Measurements from ENCODE around the gene ASB15.

Gene ASB15

GRCh38 chr7:123571684-123572083 lies 29.9 kb upstream of the ASB15 start:
- Mint-ChIP-seq H3K4me3 (no peak overlapping the region), H3K27me3 (peaks cover 11% of the 10 kb centered on the region), H3K27ac (ENCODE audit: low read depth) (no peak overlapping the region), H3K4me1 (no peaks in the 10 kb centered on the region), H3K36me3 (ENCODE audit: insufficient read depth) (no peaks in the 10 kb centered on the region), H3K9me3 (no peaks in the 10 kb centered on the region)
- ATAC-seq (replicated peaks; ENCODE audit: extremely low read depth, poor library complexity, severe bottlenecking) (no peak), DNase-seq (ENCODE audit: low spot score in 2 of 2) (no peak)

GRCh38 chr7:123573341-123573740 lies 28.3 kb upstream of the ASB15 start:
- Mint-ChIP-seq H3K4me1 (no peaks in the 10 kb centered on the region), H3K36me3 (ENCODE audit: insufficient read depth) (no peaks in the 10 kb centered on the region), H3K4me3 (no peak overlapping the region), H3K9me3 (no peaks in the 10 kb centered on the region), H3K27ac (ENCODE audit: low read depth) (no peak overlapping the region), H3K27me3 (peaks cover 25% of the 10 kb centered on the region)
- DNase-seq (ENCODE audit: low spot score in 2 of 2) (no peak), ATAC-seq (replicated peaks; ENCODE audit: extremely low read depth, poor library complexity, severe bottlenecking) (no peak)

GRCh38 chr7:123573896-123574467 lies 27.6 kb upstream of the ASB15 start:
- no peaks in the 10 kb centered on the region for H3K36me3 Mint-ChIP-seq (ENCODE audit: insufficient read depth)
- H3K9me3 Mint-ChIP-seq, result no peaks in the 10 kb centered on the region
- H3K27me3 Mint-ChIP-seq, result peaks cover 32% of the 10 kb centered on the region
- no peak overlapping the region for H3K4me3 Mint-ChIP-seq
- no peak overlapping the region for H3K27ac Mint-ChIP-seq (ENCODE audit: low read depth)
- ATAC-seq (replicated peaks; ENCODE audit: extremely low read depth, poor library complexity, severe bottlenecking), result no peak
- no peaks in the 10 kb centered on the region for H3K4me1 Mint-ChIP-seq
- DNase-seq (ENCODE audit: low spot score in 2 of 2), result no peak

GRCh38 chr7:123579416-123579815 lies 22.2 kb upstream of the ASB15 start:
- H3K4me3 Mint-ChIP-seq, result no peak overlapping the region
- no peak overlapping the region for H3K27ac Mint-ChIP-seq (ENCODE audit: low read depth)
- no peaks in the 10 kb centered on the region for H3K36me3 Mint-ChIP-seq (ENCODE audit: insufficient read depth)
- DNase-seq (ENCODE audit: low spot score in 2 of 2) (no peak), ATAC-seq (replicated peaks; ENCODE audit: extremely low read depth, poor library complexity, severe bottlenecking) (no peak)
- no peaks in the 10 kb centered on the region for H3K9me3 Mint-ChIP-seq
- no peaks in the 10 kb centered on the region for H3K4me1 Mint-ChIP-seq
- H3K27me3 Mint-ChIP-seq, result peaks cover 79% of the 10 kb centered on the region

GRCh38 chr7:123580406-123581161 lies 21.0 kb upstream of the ASB15 start:
- ATAC-seq (replicated peaks; ENCODE audit: extremely low read depth, poor library complexity, severe bottlenecking) (no peak), DNase-seq (ENCODE audit: low spot score in 2 of 2) (no peak)
- Mint-ChIP-seq H3K4me1 (no peaks in the 10 kb centered on the region), H3K36me3 (ENCODE audit: insufficient read depth) (no peaks in the 10 kb centered on the region), H3K27ac (ENCODE audit: low read depth) (no peak overlapping the region), H3K9me3 (no peaks in the 10 kb centered on the region), H3K4me3 (no peak overlapping the region), H3K27me3 (peaks cover 79% of the 10 kb centered on the region)

GRCh38 chr7:123581162-123581459 lies 20.5 kb upstream of the ASB15 start:
- no peak for ATAC-seq (replicated peaks; ENCODE audit: extremely low read depth, poor library complexity, severe bottlenecking)
- no peak overlapping the region for H3K27ac Mint-ChIP-seq (ENCODE audit: low read depth)
- H3K9me3 Mint-ChIP-seq, result no peaks in the 10 kb centered on the region
- H3K36me3 Mint-ChIP-seq (ENCODE audit: insufficient read depth), result no peaks in the 10 kb centered on the region
- peaks cover 74% of the 10 kb centered on the region for H3K27me3 Mint-ChIP-seq
- no peak overlapping the region for H3K4me3 Mint-ChIP-seq
- H3K4me1 Mint-ChIP-seq, result no peaks in the 10 kb centered on the region
- no peak for DNase-seq (ENCODE audit: low spot score in 2 of 2)

GRCh38 chr7:123583821-123584220 lies 17.8 kb upstream of the ASB15 start:
- Mint-ChIP-seq H3K36me3 (ENCODE audit: insufficient read depth) (no peaks in the 10 kb centered on the region), H3K9me3 (no peaks in the 10 kb centered on the region), H3K4me1 (no peaks in the 10 kb centered on the region), H3K27me3 (peaks cover 61% of the 10 kb centered on the region), H3K4me3 (no peak overlapping the region), H3K27ac (ENCODE audit: low read depth) (no peak overlapping the region)
- DNase-seq (ENCODE audit: low spot score in 2 of 2) (no peak), ATAC-seq (replicated peaks; ENCODE audit: extremely low read depth, poor library complexity, severe bottlenecking) (no peak)

- no peak overlapping the region for H3K27ac Mint-ChIP-seq (ENCODE audit: low read depth)
- no peak overlapping the region for H3K4me3 Mint-ChIP-seq
- ATAC-seq (replicated peaks; ENCODE audit: extremely low read depth, poor library complexity, severe bottlenecking) (no peak), DNase-seq (ENCODE audit: low spot score in 2 of 2) (no peak)
- H3K4me1 Mint-ChIP-seq, result no peaks in the 10 kb centered on the region
- no peaks in the 10 kb centered on the region for H3K36me3 Mint-ChIP-seq (ENCODE audit: insufficient read depth)
- H3K27me3 Mint-ChIP-seq, result peaks cover 65% of the 10 kb centered on the region
- H3K9me3 Mint-ChIP-seq, result no peaks in the 10 kb centered on the region
Measured at GRCh38 chr7:123588376-123588775, 13.2 kb upstream of the ASB15 start.

GRCh38 chr7:123594813-123595241 lies 6.8 kb upstream of the ASB15 start:
- no peaks in the 10 kb centered on the region for H3K9me3 Mint-ChIP-seq
- peaks cover 74% of the 10 kb centered on the region for H3K27me3 Mint-ChIP-seq
- H3K4me3 Mint-ChIP-seq, result no peak overlapping the region
- H3K4me1 Mint-ChIP-seq, result no peaks in the 10 kb centered on the region
- ATAC-seq (replicated peaks; ENCODE audit: extremely low read depth, poor library complexity, severe bottlenecking) (no peak), DNase-seq (ENCODE audit: low spot score in 2 of 2) (no peak)
- no peak overlapping the region for H3K27ac Mint-ChIP-seq (ENCODE audit: low read depth)
- H3K36me3 Mint-ChIP-seq (ENCODE audit: insufficient read depth), result no peaks in the 10 kb centered on the region

- ATAC-seq (replicated peaks; ENCODE audit: extremely low read depth, poor library complexity, severe bottlenecking) (no peak), DNase-seq (ENCODE audit: low spot score in 2 of 2) (no peak)
- Mint-ChIP-seq H3K27ac (ENCODE audit: low read depth) (no peak overlapping the region), H3K27me3 (peaks cover 49% of the 10 kb centered on the region), H3K9me3 (no peaks in the 10 kb centered on the region), H3K4me3 (no peak overlapping the region), H3K4me1 (no peaks in the 10 kb centered on the region), H3K36me3 (ENCODE audit: insufficient read depth) (no peaks in the 10 kb centered on the region)
Measured at GRCh38 chr7:123598657-123599056, 3.0 kb upstream of the ASB15 start.

GRCh38 chr7:123599766-123600165 lies 1.9 kb upstream of the ASB15 start:
- no peak for ATAC-seq (replicated peaks; ENCODE audit: extremely low read depth, poor library complexity, severe bottlenecking)
- Mint-ChIP-seq H3K27ac (ENCODE audit: low read depth) (no peak overlapping the region), H3K4me3 (no peak overlapping the region), H3K36me3 (ENCODE audit: insufficient read depth) (no peaks in the 10 kb centered on the region), H3K9me3 (no peaks in the 10 kb centered on the region), H3K27me3 (peaks cover 49% of the 10 kb centered on the region), H3K4me1 (no peaks in the 10 kb centered on the region)
- no peak for DNase-seq (ENCODE audit: low spot score in 2 of 2)

- ATAC-seq (replicated peaks; ENCODE audit: extremely low read depth, poor library complexity, severe bottlenecking) (no peak), DNase-seq (ENCODE audit: low spot score in 2 of 2) (no peak)
- H3K27ac Mint-ChIP-seq (ENCODE audit: low read depth), result no peak overlapping the region
- H3K9me3 Mint-ChIP-seq, result no peaks in the 10 kb centered on the region
- H3K27me3 Mint-ChIP-seq, result peaks cover 40% of the 10 kb centered on the region
- H3K36me3 Mint-ChIP-seq (ENCODE audit: insufficient read depth), result no peaks in the 10 kb centered on the region
- H3K4me3 Mint-ChIP-seq, result no peak overlapping the region
- H3K4me1 Mint-ChIP-seq, result no peaks in the 10 kb centered on the region
Measured at GRCh38 chr7:123600876-123601275, 745 bp upstream of the ASB15 start.

- DNase-seq (ENCODE audit: low spot score in 2 of 2), result no peak
- no peaks in the 10 kb centered on the region for H3K9me3 Mint-ChIP-seq
- peaks cover 40% of the 10 kb centered on the region for H3K27me3 Mint-ChIP-seq
- H3K27ac Mint-ChIP-seq (ENCODE audit: low read depth), result no peak overlapping the region
- no peaks in the 10 kb centered on the region for H3K36me3 Mint-ChIP-seq (ENCODE audit: insufficient read depth)
- ATAC-seq (replicated peaks; ENCODE audit: extremely low read depth, poor library complexity, severe bottlenecking), result no peak
- no peaks in the 10 kb centered on the region for H3K4me1 Mint-ChIP-seq
- no peak overlapping the region for H3K4me3 Mint-ChIP-seq
Measured at GRCh38 chr7:123602648-123603047, 1.0 kb downstream of the ASB15 start.
